PC-9 (cell line): ENCODE measurements around the gene PAPSS2. TPM values are rescaled to one million over a fixed set of nuclear protein-coding genes. Genes with fewer than 3 reads are reported as not detected.

ENCODE experiments used
- BruUV-seq: library from RNA; stranded (reverse); fragments of 400-500 nt; replicated peaks from 2 replicates; lab custom pipeline; 2021; lab: Mats Ljungman, UMichigan
- CTCF ChIA-PET: fragments of 300-600 bp; sonication (Branson Sonifier 250); formaldehyde crosslinking; loops from one replicate; lab custom pipeline; 2022; ENCODE audit warnings: antibody characterized with exemption; lab: Charles Lee
- POLR2A ChIA-PET: fragments of 300-600 bp; sonication (Branson Sonifier 250); formaldehyde crosslinking; loops from one replicate; lab custom pipeline; 2022; ENCODE audit warnings: antibody characterized with exemption; ENCODE audit not compliant: unreplicated experiment; lab: Charles Lee
- DNase-seq, 2 experiments: peaks; one replicate each; pipeline versions ENCODE4 v3.0.0 to v3.0.0-alpha.2; 2015 to 2022; ENCODE audit warnings: mixed read lengths in 1 of 2
- H2AFZ ChIP-seq: fragments of 200-600 bp; sonication (generic); 2 replicates; pipeline ENCODE4 v1.8.1; 2017; ENCODE audit warnings: antibody characterized with exemption
- H3F3A ChIP-seq: fragments of 200-600 bp; sonication (generic); 2 replicates; pipeline ENCODE4 v1.8.1; 2017; ENCODE audit warnings: antibody characterized with exemption, mild to moderate bottlenecking, low read depth; ENCODE audit not compliant: insufficient read depth
- H3K27ac ChIP-seq: fragments of 200-600 bp; sonication (generic); 2 replicates; pipeline ENCODE4 v1.6.1; 2016; ENCODE audit warnings: mixed run types
- H3K27me3 ChIP-seq: fragments of 200-600 bp; sonication (generic); 2 replicates; pipeline ENCODE4 v1.6.1; 2016; ENCODE audit warnings: low read depth, mixed run types; ENCODE audit not compliant: insufficient read depth
- H3K36me3 ChIP-seq: fragments of 200-600 bp; sonication (generic); 2 replicates; pipeline ENCODE4 v1.6.1; 2016; ENCODE audit warnings: low read depth, mixed run types
- H3K4me1 ChIP-seq: fragments of 200-600 bp; sonication (generic); replicated peaks from 2 replicates; pipeline ENCODE4 v1.6.1; 2016; ENCODE audit warnings: mixed run types; ENCODE audit not compliant: insufficient read depth
- H3K4me2 ChIP-seq: fragments of 200-600 bp; sonication (generic); 2 replicates; pipeline ENCODE4 v1.6.1; 2017; ENCODE audit warnings: mixed run types
- H3K4me3 ChIP-seq: fragments of 200-600 bp; sonication (generic); 2 replicates; pipeline ENCODE4 v1.6.1; 2016; ENCODE audit warnings: mixed run types
- H3K79me2 ChIP-seq: fragments of 200-600 bp; sonication (generic); 2 replicates; pipeline ENCODE4 v1.6.1; 2017; ENCODE audit warnings: low read depth, mixed run types
- H3K9me2 ChIP-seq: fragments of 200-600 bp; sonication (generic); 2 replicates; pipeline ENCODE4 v1.8.1; 2017; ENCODE audit warnings: mild to moderate bottlenecking; ENCODE audit not compliant: insufficient read depth
- H3K9me3 ChIP-seq: fragments of 200-600 bp; sonication (generic); 2 replicates; pipeline ENCODE4 v1.8.1; 2016; ENCODE audit warnings: low read depth; ENCODE audit not compliant: insufficient read depth
- H4K20me1 ChIP-seq: fragments of 200-600 bp; sonication (generic); 2 replicates; pipeline ENCODE4 v1.8.1; 2017; ENCODE audit not compliant: insufficient read depth
- CTCF ChIP-seq: fragments of 200-600 bp; sonication (generic); conservative IDR thresholded peaks from 2 replicates; pipeline ENCODE4 v1.6.1; 2017; ENCODE audit warnings: mixed run types, antibody characterized with exemption, mild to moderate bottlenecking, moderate library complexity
- EZH2 ChIP-seq: fragments of 200-600 bp; sonication (generic); IDR thresholded peaks from 2 replicates; pipeline ENCODE4 v1.8.0; 2017; ENCODE audit warnings: antibody characterized with exemption, low read depth
- intact Hi-C: fragments of 100-400 bp; cut with micrococcal nuclease; formaldehyde crosslinking; loops from one replicate; pipeline ENCODE4 v1.10.0; 2022; ENCODE audit not compliant: unreplicated experiment
- total RNA-seq: library from RNA; stranded (reverse); gene quantifications from 2 replicates; pipeline ENCODE4 v1.2.3, GENCODE V29; 2021

PAPSS2 gene
- total RNA-seq, 1 experiment from 2014 or later = 37.4 TPM

- TF ChIP-seq CTCF (no peak), EZH2 (no peak)
- Histone ChIP-seq H4K20me1 (no peaks in the 10 kb centered on the region), H3K36me3 (no peaks in the 10 kb centered on the region; the same call in 1 of the 2 replicates), H3K4me3 (no peak overlapping the region), H3F3A (no peaks in the 10 kb centered on the region; the same call in 1 of the 2 replicates), H3K79me2 (no peaks in the 10 kb centered on the region), H3K9me2 (no peaks in the 10 kb centered on the region), H3K4me1 (0 out of 2 replicates have a peak, but pooled peaks cover 5% of the 10 kb centered on the region), H2AFZ (no peak overlapping the region), H3K27me3 (no peaks in the 10 kb centered on the region), H3K4me2 (no peak overlapping the region), H3K9me3 (no peaks in the 10 kb centered on the region), H3K27ac (no peak overlapping the region)
- ChIA-PET POLR2A (no interaction called here), CTCF (no interaction called here)
- intact Hi-C loops = no loop called here
- BruUV-seq = no TSS peak
- DNase-seq = no peak
Observed at GRCh38 chr10:87761153-87761552, 101.5 kb downstream of the PAPSS2 start.

DNA sequence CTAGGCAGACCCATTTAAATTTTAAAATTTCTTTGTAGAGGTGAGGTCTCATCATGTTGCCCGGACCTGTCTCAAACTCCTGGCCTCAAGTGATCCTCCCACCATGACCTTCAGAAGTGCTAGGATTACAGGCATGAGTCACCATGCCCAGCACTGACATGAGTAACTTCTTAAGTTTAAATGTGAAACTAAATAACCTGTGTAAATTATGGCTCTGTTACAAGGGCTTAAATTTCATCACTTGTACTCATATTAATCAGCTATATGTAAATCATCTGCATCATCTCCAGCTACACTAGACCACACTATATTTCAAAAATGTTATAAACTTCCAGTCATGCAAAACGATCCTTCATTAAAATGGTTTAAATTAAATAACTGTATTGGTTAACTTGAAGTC, 102.2 kb downstream of the PAPSS2 start:
- H3K4me1 ChIP-seq = 0 out of 2 replicates have a peak, but pooled peaks cover 5% of the 10 kb centered on the region
- no peaks in the 10 kb centered on the region for H3K27me3 ChIP-seq
- no peaks in the 10 kb centered on the region for H4K20me1 ChIP-seq
- no peaks in the 10 kb centered on the region for H3K79me2 ChIP-seq
- H3K9me3 ChIP-seq = no peaks in the 10 kb centered on the region
- TF ChIP-seq EZH2 = no peak
- TF ChIP-seq CTCF = no peak
- H3K9me2 ChIP-seq = no peaks in the 10 kb centered on the region
- H3F3A ChIP-seq = no peaks in the 10 kb centered on the region; the same call in 1 of the 2 replicates
- H3K36me3 ChIP-seq = no peaks in the 10 kb centered on the region
- BruUV-seq = no TSS peak
- H3K27ac ChIP-seq = no peak overlapping the region
- CTCF ChIA-PET = no interaction called here
- H2AFZ ChIP-seq = no peak overlapping the region
- POLR2A ChIA-PET = no interaction called here
- no peak overlapping the region for H3K4me2 ChIP-seq
- intact Hi-C loops = no loop called here
- peak in 1 of 2 experiments; percentile 37 for DNase-seq
- no peak overlapping the region for H3K4me3 ChIP-seq

DNA sequence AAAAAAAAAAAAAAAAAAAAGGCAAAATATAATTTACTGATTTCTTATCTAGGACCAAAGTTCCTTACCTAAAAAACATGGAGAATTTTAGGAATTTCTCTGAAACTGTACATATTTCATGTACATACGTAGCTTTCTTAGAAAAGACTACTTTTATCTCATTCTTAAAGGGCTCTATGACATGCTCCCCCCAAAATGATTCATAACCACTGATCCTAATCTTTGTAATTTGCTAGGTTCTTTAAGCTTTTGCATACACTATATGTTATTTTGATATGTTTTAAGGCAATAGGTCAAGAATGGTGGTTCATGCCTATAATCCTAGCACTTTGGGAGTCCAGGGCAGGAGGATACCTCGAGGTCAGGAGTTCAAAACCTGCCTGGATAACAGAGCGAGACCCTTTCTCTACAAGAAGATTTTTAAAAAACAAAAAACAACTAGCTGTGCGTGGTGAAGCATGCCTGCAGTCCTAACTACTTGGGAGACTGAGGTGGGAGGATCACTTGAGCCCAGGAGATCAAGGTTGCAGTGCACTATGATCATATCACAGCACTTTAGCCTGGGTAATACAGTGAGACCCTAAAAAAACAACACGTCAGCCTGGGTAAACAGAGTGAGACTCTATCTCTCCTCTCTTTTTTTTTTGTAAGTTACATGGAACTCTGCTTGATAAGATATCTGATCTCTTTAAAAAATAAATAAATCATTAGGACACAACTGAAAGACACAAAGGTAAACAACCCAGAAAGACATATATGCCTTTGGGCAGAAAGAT, 103.6 kb downstream of the PAPSS2 start:
- Histone ChIP-seq H3K27ac (no peak overlapping the region), H3K4me1 (0 out of 2 replicates have a peak, but pooled peaks cover 5% of the 10 kb centered on the region), H4K20me1 (no peaks in the 10 kb centered on the region), H3K27me3 (no peaks in the 10 kb centered on the region), H3K4me3 (no peak overlapping the region), H3K36me3 (no peaks in the 10 kb centered on the region), H3K4me2 (no peak overlapping the region), H3K9me3 (no peaks in the 10 kb centered on the region), H3K9me2 (no peaks in the 10 kb centered on the region), H2AFZ (no peak overlapping the region), H3K79me2 (no peaks in the 10 kb centered on the region), H3F3A (no peaks in the 10 kb centered on the region; the same call in 1 of the 2 replicates)
- DNase-seq = no peak
- TF ChIP-seq EZH2 (no peak), CTCF (no peak)
- BruUV-seq = no TSS peak
- CTCF ChIA-PET = no interaction called here
- intact Hi-C loops = no loop called here
- POLR2A ChIA-PET = no interaction called here
